Middle frontal gyrus (tissue), 1 donor: ENCODE data around the gene IGSF11.
"Not testable (repeated sequence)": the region's sequence is repeated elsewhere in the genome, so short reads cannot be mapped to it uniquely, and the experiment has no call there.

ENCODE experiments used
- DNase-seq: peaks from one replicate; pipeline ENCODE4 v3.0.0-alpha.2; 2015; ENCODE audit warnings: low spot score; ENCODE audit errors: extremely low spot score

Gene IGSF11, protein sequence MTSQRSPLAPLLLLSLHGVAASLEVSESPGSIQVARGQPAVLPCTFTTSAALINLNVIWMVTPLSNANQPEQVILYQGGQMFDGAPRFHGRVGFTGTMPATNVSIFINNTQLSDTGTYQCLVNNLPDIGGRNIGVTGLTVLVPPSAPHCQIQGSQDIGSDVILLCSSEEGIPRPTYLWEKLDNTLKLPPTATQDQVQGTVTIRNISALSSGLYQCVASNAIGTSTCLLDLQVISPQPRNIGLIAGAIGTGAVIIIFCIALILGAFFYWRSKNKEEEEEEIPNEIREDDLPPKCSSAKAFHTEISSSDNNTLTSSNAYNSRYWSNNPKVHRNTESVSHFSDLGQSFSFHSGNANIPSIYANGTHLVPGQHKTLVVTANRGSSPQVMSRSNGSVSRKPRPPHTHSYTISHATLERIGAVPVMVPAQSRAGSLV

GRCh38 chr3:119034256-119035013 lies at the start of gene IGSF11:
TSS of gene IGSF11 (minus strand) at chr3:119034846. CDS start at chr3:119034582, 264 bp downstream.
- DNase-seq = peak; percentile 80

DNA sequence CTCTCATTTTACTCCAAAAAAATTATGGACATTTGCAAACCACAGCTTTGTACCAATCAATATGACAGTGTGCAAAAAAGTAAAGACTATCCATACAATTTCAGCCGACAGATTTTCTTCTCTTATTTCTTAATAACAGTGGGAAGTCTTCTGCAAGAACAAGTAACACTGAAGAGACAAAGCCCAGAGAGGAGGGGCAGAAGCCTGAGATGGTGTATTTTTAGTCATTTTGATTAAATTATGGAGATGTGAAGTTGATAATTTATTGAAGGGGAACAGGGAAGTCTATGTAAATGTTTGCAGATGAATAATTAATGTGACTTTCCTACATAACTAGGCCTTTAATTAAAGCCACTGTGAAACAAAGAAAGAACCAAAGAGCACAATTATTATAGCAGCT lies 45.7 kb upstream of the IGSF11 start:
- no peak for DNase-seq

- DNase-seq = no peak
Measured at GRCh38 chr3:119073258-119074001, 38.8 kb upstream of the IGSF11 start.

DNA sequence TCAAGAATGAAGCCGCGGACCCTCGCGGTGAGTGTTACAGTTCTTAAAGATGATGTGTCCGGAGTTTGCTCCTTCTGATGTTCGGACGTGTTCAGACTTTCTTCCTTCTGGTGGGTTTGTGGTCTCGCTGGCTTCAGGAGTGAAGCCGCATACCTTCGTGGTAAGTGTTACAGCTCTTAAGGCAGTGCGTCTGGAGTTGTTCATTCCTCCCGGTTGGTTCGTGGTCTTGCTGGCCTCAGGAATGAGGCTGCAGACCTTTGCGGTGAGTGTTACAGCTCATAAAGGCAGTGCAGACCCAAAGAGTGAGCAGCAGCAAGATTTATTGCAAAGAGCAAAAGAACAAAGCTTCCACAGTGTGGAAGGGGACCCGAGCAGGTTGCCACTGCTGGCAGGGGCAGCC lies 37.8 kb upstream of the IGSF11 start:
- DNase-seq = not testable (repeated sequence)

DNA sequence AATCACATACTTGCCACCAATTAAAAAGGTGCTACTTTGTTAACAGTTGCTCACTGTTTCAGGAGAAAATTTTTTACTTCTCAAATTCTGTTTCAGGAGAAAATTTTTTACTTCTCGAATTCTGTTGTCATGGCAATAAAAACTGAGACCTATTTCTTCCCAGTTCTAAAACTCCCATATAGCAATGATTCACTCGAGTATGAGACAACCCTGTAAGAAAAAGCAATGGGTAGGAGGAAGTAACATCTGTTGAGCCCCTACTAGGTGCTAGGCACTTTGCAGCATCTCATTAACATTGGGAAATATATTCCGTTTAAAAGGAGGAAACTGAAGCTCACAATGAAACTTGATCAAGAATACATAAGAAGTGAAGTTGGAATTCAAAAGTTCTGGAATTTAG lies 35.1 kb upstream of the IGSF11 start:
- peak; percentile 26 for DNase-seq

DNA sequence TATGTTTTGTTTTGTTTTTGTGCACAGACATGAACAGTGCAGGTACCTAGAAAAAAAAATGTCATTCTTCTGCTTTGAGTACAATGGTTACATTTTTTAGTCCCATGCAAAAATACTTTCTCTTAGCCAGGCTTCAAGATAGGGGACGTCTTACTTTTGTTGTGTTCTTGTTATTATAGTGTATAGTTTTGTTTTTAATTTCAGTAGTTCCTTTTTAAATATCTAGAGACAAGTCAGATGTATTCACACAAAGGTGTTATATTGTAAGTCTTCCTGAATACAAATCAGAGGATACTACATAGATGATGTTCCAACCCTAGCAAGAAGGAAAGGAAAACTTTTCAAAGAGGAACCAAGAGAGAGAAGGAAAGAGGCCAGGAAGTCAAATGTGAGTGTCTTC lies 28.8 kb upstream of the IGSF11 start:
- DNase-seq = no peak

DNA sequence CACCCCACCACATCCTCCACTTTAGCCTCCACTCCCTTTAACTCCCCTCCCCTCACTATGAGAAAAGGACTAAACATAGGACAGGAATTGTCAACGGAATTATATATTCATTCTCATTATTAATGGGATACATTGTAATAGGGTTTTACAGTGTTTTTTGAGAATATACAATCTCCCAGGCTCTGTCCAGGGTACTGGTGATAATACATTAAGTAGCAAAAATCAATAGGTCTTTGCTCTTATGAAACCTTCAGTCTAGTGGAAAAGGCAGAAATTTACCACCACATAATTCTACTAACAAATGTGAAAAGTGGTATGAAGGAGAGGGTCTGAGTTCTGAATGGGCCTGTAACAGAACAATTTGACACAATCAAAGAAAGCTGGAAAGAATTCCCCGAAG lies 28.2 kb upstream of the IGSF11 start:
- no peak for DNase-seq

- DNase-seq = no peak
Measured at GRCh38 chr3:119044593-119044992, 9.9 kb upstream of the IGSF11 start.

DNA sequence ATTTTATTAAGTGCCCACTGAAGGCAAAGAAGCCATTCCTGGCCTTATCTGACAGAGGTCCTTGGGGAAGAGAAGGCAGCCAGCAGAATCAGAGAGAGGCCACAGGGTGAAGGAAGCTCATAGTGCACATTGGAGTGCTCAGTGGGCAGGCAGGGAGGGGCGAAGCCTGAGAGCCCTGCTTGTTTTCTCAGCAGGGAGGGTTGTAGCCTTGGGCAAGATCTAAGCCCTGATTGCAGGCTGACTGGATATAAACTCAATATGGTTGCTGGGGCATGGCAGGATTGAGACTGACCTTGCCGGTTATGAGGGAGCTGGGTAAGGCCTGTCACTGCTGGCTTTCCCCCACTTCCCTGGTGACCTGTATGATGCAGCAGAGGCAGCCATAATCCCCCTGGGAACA lies 7.5 kb upstream of the IGSF11 start:
- no peak for DNase-seq

GRCh38 chr3:119035014-119035346 lies 334 bp upstream of the IGSF11 start:
- DNase-seq = no peak

- no peak for DNase-seq
Measured at GRCh38 chr3:119033393-119034255, 1.0 kb downstream of the IGSF11 start.

- no peak for DNase-seq
Measured at GRCh38 chr3:119025171-119025795, 9.4 kb downstream of the IGSF11 start.

DNA sequence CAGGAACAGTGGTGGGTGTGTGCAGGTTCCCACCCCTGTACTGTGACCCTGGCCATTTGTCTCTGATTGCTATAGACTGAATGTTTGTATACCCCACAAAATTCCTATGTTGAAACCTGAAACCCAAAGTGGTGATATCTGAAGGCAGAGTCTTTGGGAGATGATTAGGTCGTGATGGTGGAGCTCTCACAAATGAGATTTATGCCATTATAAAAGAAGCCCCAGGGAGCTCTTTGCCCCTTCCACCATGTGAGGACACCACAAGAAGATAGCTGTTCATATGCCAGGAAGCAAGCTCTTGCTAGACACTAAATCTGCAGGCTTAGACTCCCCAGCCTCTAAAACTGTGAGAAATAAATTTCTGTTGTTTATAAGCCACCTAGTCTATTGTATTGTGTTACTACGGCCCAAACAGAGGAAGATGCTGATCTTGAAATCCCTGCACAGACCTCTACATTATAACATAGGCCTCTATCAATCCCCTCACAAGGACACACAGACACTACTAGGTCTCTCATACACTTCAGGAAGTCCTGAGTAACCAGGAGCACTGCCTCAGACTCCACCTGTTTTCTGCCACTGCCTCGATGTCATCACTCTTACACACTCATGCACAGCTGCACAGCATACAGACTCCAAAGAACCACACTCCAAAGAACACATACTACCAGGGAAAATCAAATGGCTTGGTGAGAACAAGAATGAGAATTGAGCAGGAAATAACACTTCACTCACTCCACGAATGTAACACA lies 14.7 kb downstream of the IGSF11 start:
- no peak for DNase-seq

DNA sequence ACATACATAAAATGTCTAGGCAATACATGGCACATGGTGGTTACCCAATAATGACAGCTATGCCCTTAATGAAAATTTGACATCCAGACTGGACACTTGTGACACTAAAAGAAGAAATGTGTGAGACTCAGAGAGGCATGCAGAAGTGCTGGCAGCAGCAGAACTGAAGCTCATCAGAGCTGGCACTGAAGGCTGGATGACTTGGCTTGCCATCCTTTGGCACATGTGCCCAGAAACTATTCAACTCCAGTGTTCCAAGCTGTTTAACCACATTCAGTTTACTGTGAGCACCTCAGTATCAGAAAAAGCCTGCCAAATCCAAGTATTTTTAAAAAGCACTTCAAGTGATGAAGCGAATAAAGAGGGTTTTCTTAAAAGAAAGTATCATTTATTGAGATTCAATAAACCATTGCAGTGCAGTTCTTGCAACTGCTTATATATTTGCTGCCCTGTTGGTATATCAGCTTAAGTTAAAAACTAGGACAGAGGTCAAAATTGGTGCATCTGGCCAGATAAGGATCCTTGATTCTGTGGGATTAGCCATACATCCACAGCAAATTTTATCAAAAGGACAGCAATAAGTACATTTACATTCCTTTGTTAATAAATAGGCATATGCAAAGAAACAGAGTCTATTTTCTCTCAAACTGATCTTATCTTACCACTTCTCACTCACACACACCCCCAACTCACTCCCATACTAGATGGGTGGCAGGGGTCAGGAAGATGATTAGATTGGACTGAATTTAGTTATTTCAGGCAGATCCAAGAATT lies 15.8 kb downstream of the IGSF11 start:
- peak; percentile 83 for DNase-seq

- no peak for DNase-seq
Measured at GRCh38 chr3:119015942-119016341, 18.7 kb downstream of the IGSF11 start.

GRCh38 chr3:119013951-119014350 lies 20.7 kb downstream of the IGSF11 start:
- no peak for DNase-seq

GRCh38 chr3:119011528-119011927 lies 23.1 kb downstream of the IGSF11 start:
- no peak for DNase-seq

DNA sequence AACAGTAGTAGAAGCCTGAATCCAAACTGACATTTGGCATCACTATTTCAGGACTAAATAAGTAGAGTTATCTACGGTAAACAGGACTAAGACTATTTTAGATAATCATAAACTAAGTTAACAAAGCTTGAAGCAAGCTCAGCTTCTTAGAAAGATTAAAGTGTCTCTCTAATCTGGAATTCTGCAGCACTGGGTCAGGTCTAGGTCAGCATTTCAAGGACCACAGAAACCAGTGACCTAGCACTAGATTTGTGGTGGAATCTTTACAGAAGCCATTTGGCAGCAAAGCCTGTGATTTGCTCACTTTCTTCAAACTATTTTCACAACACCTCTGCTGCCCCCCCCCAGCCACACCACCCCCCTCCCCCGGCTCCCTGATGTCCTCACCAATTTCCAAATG lies 37.5 kb downstream of the IGSF11 start:
- no peak for DNase-seq

DNA sequence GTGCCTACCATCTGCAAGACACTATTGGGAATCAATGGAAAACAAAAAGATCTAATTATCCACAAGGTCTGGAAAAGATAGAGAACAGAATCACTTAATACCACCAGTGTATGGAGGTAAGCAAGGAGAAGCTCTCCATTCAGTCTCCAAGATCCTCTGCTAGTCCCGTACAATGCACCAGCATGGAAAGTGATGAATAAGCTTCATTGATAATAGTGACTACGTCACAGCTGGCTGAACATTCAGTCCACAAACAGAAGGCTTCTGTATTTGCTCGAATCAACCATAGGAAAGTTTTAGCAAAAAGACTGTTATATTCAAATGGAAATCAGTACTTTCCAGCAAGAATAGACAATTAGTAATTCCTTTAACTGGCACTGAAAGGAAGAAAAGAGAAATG lies 42.9 kb downstream of the IGSF11 start:
- DNase-seq = peak; percentile 90
